Osteocyte (in vitro differentiated cells): ENCODE measurements around the gene ISG20. TPM values are rescaled to one million over a fixed set of nuclear protein-coding genes. Genes with fewer than 3 reads are reported as not detected.

Experiments used
- DNase-seq: peaks from one replicate; pipeline ENCODE4 v3.0.0; 2021; ENCODE audit warnings: mixed read lengths; ENCODE audit not compliant: unreplicated experiment; ENCODE audit errors: extremely low spot score
- H3K27ac Mint-ChIP-seq: one replicate; pipeline ENCODE4 v1.8.0; 2021; ENCODE audit warnings: mild to moderate bottlenecking, mixed read lengths; ENCODE audit not compliant: unreplicated experiment
- H3K27me3 Mint-ChIP-seq: one replicate; pipeline ENCODE4 v1.8.0; 2021; ENCODE audit warnings: mixed read lengths; ENCODE audit not compliant: unreplicated experiment
- H3K36me3 Mint-ChIP-seq: one replicate; pipeline ENCODE4 v1.8.0; 2021; ENCODE audit warnings: mixed read lengths; ENCODE audit not compliant: unreplicated experiment
- H3K4me1 Mint-ChIP-seq: one replicate; pipeline ENCODE4 v1.8.0; 2021; ENCODE audit warnings: mixed read lengths; ENCODE audit not compliant: unreplicated experiment
- H3K4me3 Mint-ChIP-seq: one replicate; pipeline ENCODE4 v1.8.0; 2021; ENCODE audit warnings: mild to moderate bottlenecking, moderate library complexity, mixed read lengths; ENCODE audit not compliant: unreplicated experiment
- H3K9me3 Mint-ChIP-seq: one replicate; pipeline ENCODE4 v1.8.0; 2021; ENCODE audit warnings: mixed read lengths; ENCODE audit not compliant: unreplicated experiment
- CTCF ChIP-seq: fragments of 200-600 bp; sonication (generic); IDR thresholded peaks from 2 replicates; pipeline ENCODE4 v1.5.0; 2021; ENCODE audit warnings: antibody characterized with exemption, mild to moderate bottlenecking, moderate library complexity
- microRNA-seq: library from miRNA; unstranded; fragments of <30 nt; microRNA quantifications from one replicate; pipeline ENCODE4 v1.1.0, GENCODE V29; 2020; ENCODE audit not compliant: unreplicated experiment
- total RNA-seq: library from RNA; stranded (reverse); gene quantifications from 2 replicates; pipeline ENCODE4 v1.2.1, GENCODE V29; 2021

Gene ISG20
- total RNA-seq, 1 donor from 2014 or later, result 10.2 TPM

- Mint-ChIP-seq H3K27ac (no peak overlapping the region), H3K4me3 (no peak overlapping the region), H3K36me3 (no peaks in the 10 kb centered on the region), H3K4me1 (peaks cover 12% of the 10 kb centered on the region), H3K27me3 (peaks cover 22% of the 10 kb centered on the region), H3K9me3 (no peaks in the 10 kb centered on the region)
- no peak for DNase-seq
- no peak for TF ChIP-seq CTCF
These were observed 64.2 kb downstream of the ISG20 start for GRCh38 chr15:88702983-88703382.

GRCh38 chr15:88703533-88703932 lies 64.7 kb downstream of the ISG20 start:
- Mint-ChIP-seq H3K36me3 (no peaks in the 10 kb centered on the region), H3K27me3 (peaks cover 18% of the 10 kb centered on the region)

DNA sequence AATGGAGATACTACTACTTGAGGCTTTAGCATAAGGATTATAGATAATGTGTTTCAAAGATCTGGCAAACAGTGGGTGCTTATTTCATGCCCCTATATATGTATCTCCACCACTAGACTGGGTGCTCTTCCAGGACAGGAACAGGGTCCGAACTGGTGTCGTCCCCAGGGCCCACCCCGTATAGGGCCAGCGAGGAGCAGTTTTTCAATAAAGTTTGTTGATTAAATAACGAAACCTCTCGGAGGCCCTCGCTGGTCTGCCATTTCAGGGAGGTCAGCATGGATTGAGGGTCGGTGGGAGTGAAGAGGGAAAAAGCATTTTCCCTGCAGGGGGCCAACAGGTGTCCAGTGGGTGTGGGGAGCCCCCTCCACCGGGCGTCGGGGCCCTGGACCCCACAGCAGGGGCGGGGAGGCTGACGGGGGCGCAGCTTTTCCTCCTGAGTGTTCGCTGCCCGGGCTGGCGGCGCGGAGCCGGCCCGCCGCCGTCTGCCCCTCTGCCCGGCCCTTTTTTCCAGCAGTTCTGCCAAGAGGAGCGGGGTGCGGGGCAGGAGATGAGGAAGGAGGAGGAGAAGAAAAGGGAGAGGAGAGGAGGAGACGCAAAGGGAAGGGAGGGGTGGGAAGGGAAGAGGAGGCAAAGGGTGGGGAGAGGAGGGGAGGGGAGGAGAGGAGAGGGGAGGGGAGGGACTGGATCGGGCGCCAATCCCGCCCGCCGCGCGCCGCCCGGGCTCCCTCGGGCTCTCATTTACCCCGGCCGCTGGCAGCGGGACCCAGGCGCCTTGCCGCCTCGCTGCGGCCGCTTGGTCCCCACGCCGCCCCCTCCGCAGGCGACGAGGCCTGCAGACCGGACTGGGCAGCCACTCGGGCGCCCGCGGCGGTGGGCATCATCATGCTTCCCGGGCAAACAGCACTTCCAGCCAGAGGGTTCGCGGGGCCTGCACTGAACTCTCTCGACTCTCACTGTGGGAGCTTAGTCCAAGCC lies 66.3 kb downstream of the ISG20 start:
- no peak for TF ChIP-seq CTCF
- Mint-ChIP-seq H3K4me3 (peak overlapping the region; percentile 60), H3K27me3 (peaks cover 10% of the 10 kb centered on the region), H3K27ac (peak overlapping the region; percentile 15), H3K4me1 (peaks cover 22% of the 10 kb centered on the region), H3K9me3 (no peaks in the 10 kb centered on the region), H3K36me3 (no peaks in the 10 kb centered on the region)
- DNase-seq, result no peak

More at GRCh38 chr15:88703533-88703932, 64.7 kb downstream of the ISG20 start:
- Mint-ChIP-seq H3K4me3 (no peak overlapping the region), H3K27ac (no peak overlapping the region), H3K9me3 (no peaks in the 10 kb centered on the region), H3K4me1 (peaks cover 18% of the 10 kb centered on the region)
- no peak for TF ChIP-seq CTCF
- no peak for DNase-seq

DNA sequence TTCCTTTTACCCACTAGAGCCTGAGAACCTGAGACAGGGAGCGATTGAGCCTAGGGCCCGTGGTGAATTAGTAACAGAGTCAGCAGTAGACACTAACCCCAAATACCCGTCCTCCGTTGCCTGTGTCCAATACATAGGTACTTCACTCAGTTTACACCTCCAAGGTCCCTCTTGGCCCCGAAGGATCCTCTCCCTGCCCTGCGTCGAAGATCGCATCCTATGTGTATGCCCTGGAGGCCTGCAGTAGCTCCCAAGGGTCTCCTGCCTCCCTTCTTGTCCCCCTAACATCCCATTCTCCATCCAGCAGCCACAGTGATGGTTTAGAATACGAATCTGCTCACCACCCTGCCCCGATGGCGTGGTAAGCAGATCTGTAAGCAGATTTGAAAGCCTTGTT lies 67.0 kb downstream of the ISG20 start:
- Mint-ChIP-seq H3K9me3 (no peaks in the 10 kb centered on the region), H3K27ac (peak overlapping the region; percentile 15), H3K36me3 (no peaks in the 10 kb centered on the region), H3K27me3 (peaks cover 10% of the 10 kb centered on the region), H3K4me1 (peaks cover 22% of the 10 kb centered on the region), H3K4me3 (peak overlapping the region; percentile 55)
- no peak for TF ChIP-seq CTCF
- DNase-seq, result no peak

Small RNA genes within 50 kb of the gene (microRNA-seq; reads per million reads assigned to microRNA genes)
- gene MIR1179 (2.7 reads per million), gene MIR3529 (not detected), gene MIR7-2 (not detected)

Other genes starting within 250 kb of the ISG20 start
- 17.0 and 20.4 TPM in 2 replicates for gene MRPL46, start 171.6 kb upstream of the ISG20 start, total RNA-seq
- gene MRPS11, start 171.3 kb upstream of the ISG20 start, total RNA-seq, result 41.9 and 51.0 TPM in 2 replicates
- 8.2 and 9.8 TPM in 2 replicates for gene DET1, start 92.3 kb upstream of the ISG20 start, total RNA-seq
- 25.1 and 26.8 TPM in 2 replicates for gene AEN, start 17.7 kb upstream of the ISG20 start, total RNA-seq
- 11.6 and 13.2 TPM in 2 replicates for gene ACAN, start 164.4 kb downstream of the ISG20 start, total RNA-seq